ENCODE measurements around the gene OR2W3. TPM values are rescaled to one million over a fixed set of nuclear protein-coding genes. Genes with fewer than 3 reads are reported as not detected.

Gene OR2W3
- total RNA-seq (2022; extraction: Qiagen RNA extraction; ENCODE audit: low read depth), result not detected in 5 replicates

DNA sequence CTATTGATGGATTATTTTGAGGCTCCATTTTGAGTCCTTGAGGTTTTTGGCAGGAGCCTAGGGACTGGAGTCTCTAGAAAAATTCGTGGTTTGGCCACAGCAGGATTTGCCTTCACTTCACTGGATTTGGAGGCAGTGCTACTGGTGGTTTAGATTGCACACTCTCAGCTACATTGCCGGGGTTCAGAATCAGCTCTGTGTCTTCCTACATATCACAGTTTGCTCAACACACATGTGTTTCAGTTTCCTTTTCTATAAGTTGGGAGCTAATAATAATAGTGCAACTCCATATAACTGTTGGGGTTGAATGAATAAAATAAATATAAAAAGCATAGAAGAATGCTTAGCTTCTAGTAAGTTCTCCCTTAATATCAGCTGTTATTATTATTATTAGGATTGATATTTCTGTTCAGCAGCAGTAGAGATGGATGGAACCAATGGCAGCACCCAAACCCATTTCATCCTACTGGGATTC lies at the start of gene OR2W3:
OR2W3 (plus strand) TSS at position 425 of the 475 bp plus-strand sequence; CDS start at position 425, 0 bp downstream.

DNA sequence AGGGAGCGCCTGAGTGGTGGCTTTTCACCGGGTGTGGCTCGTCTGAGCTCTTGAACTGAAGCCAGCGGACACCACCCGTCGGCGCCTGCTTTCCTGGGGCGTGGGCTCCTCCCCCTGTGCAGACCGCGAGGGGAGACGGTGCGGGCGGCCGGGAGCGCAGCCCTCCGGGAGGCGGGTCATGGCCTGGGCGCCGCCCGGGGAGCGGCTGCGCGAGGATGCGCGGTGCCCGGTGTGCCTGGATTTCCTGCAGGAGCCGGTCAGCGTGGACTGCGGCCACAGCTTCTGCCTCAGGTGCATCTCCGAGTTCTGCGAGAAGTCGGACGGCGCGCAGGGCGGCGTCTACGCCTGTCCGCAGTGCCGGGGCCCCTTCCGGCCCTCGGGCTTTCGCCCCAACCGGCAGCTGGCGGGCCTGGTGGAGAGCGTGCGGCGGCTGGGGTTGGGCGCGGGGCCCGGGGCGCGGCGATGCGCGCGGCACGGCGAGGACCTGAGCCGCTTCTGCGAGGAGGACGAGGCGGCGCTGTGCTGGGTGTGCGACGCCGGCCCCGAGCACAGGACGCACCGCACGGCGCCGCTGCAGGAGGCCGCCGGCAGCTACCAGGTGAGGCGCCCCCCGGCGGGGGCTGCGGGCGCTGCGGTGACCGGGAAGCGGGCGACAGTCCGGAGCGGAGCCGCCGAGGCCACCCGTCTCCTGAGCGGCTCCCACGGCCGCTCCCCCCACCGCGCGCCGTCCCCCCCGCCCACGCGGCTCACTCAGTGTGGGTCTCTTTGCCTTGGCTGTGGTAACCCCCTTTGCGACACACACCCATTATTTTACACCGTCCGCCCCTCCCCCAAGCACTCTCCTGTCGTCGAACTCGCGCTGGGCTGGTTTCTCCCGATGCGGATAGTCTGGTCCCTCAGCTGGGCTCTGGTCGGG lies 38.1 kb upstream of the OR2W3 start, which contains the start of gene TRIM58:
TRIM58 (plus strand) TSS at position 119 of the 916 bp plus-strand sequence; CDS start at position 179, 60 bp downstream.

DNA sequence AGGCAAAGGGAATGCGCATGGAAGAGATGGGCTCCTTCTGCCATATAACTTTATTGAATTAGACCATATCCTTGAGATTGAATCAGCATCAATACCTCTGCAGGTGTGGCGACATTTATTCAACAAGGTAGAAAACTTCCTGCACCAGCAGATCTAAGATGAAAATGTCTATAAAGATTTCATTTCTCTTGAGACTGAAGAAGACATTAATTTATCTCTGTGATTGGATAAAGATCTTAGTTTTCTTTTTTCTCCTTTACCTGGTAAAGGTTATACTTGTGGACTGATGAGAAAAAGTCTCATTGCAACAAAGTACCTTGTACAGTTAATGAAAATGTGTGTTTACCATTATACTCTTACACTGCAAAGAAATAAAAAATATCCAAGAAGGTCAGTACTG lies 24.6 kb downstream of the OR2W3 start, which contains the start of gene OR2T8:
OR2T8 (plus strand) TSS at position 301 of the 400 bp plus-strand sequence. CDS start 766 bp downstream, outside the sequence.

DNA sequence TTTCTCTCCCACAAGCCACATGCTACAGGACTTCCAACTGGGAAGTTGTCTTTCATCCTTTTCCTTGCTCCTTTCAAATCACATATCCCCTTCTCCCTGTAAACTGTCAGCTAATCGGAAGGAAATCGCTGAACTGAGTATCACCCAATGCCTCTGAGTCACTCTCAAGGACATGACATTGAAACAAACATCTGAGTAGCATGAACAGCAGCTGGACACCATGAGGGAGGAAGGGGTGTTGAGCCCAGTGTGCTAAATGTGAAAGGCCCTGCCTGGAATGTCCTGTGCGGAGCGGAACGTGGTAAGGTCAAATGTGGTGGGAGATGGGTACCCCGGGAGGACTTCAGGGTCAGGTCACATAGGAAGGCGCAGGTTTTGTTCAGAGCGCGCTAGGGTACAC lies 29.5 kb downstream of the OR2W3 start, which contains the start of gene OR2AJ1:
OR2AJ1 (plus strand) TSS at position 22 of the 400 bp plus-strand sequence. CDS start 8,880 bp downstream, outside the sequence.

Other genes starting within 250 kb of the OR2W3 start
- gene OR13G1, start 215.8 kb upstream of the OR2W3 start, total RNA-seq (2022; extraction: Qiagen RNA extraction; ENCODE audit: low read depth), result not detected in 5 replicates
- not detected in 5 replicates for gene OR6F1, start 178.9 kb upstream of the OR2W3 start, total RNA-seq (2022; extraction: Qiagen RNA extraction; ENCODE audit: low read depth)
- gene OR14K1, start 157.0 kb upstream of the OR2W3 start, total RNA-seq (2022; extraction: Qiagen RNA extraction; ENCODE audit: low read depth), result not detected in 5 replicates
- not detected in 5 replicates for gene OR14A2, start 147.4 kb upstream of the OR2W3 start, total RNA-seq (2022; extraction: Qiagen RNA extraction; ENCODE audit: low read depth)
- not detected in 5 replicates for gene OR1C1, start 135.0 kb upstream of the OR2W3 start, total RNA-seq (2022; extraction: Qiagen RNA extraction; ENCODE audit: low read depth)
- gene OR14A16, start 71.5 kb upstream of the OR2W3 start, total RNA-seq (2022; extraction: Qiagen RNA extraction; ENCODE audit: low read depth), result not detected in 5 replicates
- not detected in 5 replicates for gene OR11L1, start 53.7 kb upstream of the OR2W3 start, total RNA-seq (2022; extraction: Qiagen RNA extraction; ENCODE audit: low read depth)
- gene TRIM58, start 38.4 kb upstream of the OR2W3 start, total RNA-seq (2022; extraction: Qiagen RNA extraction; ENCODE audit: low read depth), result not detected in 5 replicates
- not detected in 5 replicates for gene OR2T8, start 24.7 kb downstream of the OR2W3 start, total RNA-seq (2022; extraction: Qiagen RNA extraction; ENCODE audit: low read depth)
- not detected in 5 replicates for gene OR2AJ1, start 29.3 kb downstream of the OR2W3 start, total RNA-seq (2022; extraction: Qiagen RNA extraction; ENCODE audit: low read depth)
- not detected in 5 replicates for gene OR2L8, start 53.3 kb downstream of the OR2W3 start, total RNA-seq (2022; extraction: Qiagen RNA extraction; ENCODE audit: low read depth)
- gene OR2AK2, start 69.6 kb downstream of the OR2W3 start, total RNA-seq (2022; extraction: Qiagen RNA extraction; ENCODE audit: low read depth), result not detected in 5 replicates
- gene OR2L5, start 118.1 kb downstream of the OR2W3 start, total RNA-seq (2022; extraction: Qiagen RNA extraction; ENCODE audit: low read depth), result not detected in 5 replicates
- 0.01 TPM in 1 of 5 replicates, not detected in the others for gene OR2L2, start 134.5 kb downstream of the OR2W3 start, total RNA-seq (2022; extraction: Qiagen RNA extraction; ENCODE audit: low read depth)
- not detected in 5 replicates for gene OR2L3, start 151.2 kb downstream of the OR2W3 start, total RNA-seq (2022; extraction: Qiagen RNA extraction; ENCODE audit: low read depth)
- gene OR2L13, start 199.6 kb downstream of the OR2W3 start, total RNA-seq (2022; extraction: Qiagen RNA extraction; ENCODE audit: low read depth), result not detected in 5 replicates
- not detected in 5 replicates for gene OR2M5, start 249.6 kb downstream of the OR2W3 start, total RNA-seq (2022; extraction: Qiagen RNA extraction; ENCODE audit: low read depth)

All from A549 treated with CpdA at 1 μM for 4 hours (cell line).